ENCODE data around the gene CHIC1.
A peak's percentile ranks its signal among the peaks of the same experiment; 100 is the strongest.

Gene CHIC1

GRCh38 chrX:73728602-73729001 lies 165.6 kb downstream of the CHIC1 start:
- DNase-seq: peak in 1 of 56 donors; percentile 0
